ENCODE results near the gene UBE2O. TPM values are rescaled to one million over a fixed set of nuclear protein-coding genes. Genes with fewer than 3 reads are reported as not detected.

UBE2O gene
- total RNA-seq, 4 donors from 2014 or later: 20.3 to 52.0 (median 26.0) TPM

- WGBS, 2 donors: 44 to 64% methylated on average over 12 to 16 of the region's 16 CpGs
- intact Hi-C loops (cut with DNase I; ENCODE audit: low total_unique reads): loop anchor here (2.0 kb wide), 1 partner anchor 95 kb away; no protein-coding TSS in a partner anchor
Measured at GRCh38 chr17:76397687-76398522, 55.0 kb downstream of the UBE2O start.

GRCh38 chr17:76397184-76397583 is 55.8 kb downstream of the UBE2O start:
- WGBS, 2 donors: 89 to 93% methylated on average over 8 of the region's 8 CpGs
- no peak for DNase-seq (ENCODE audit: low spot score in 2 of 2)
- TF ChIP-seq CTCF (IDR thresholded peaks at IDR 0.05): no peak
- TF ChIP-seq POLR2A (IDR thresholded peaks at IDR 0.05): no peak
- no peak overlapping the region for H3K4me3 ChIP-seq (ENCODE audit: low read depth, poor library complexity, severe bottlenecking)
- intact Hi-C loops (cut with DNase I; ENCODE audit: low total_unique reads): loop anchor here (2.0 kb wide), 1 partner anchor 94 kb away; no protein-coding TSS in a partner anchor

More at GRCh38 chr17:76397687-76398522, 55.0 kb downstream of the UBE2O start:
- TF ChIP-seq CTCF (IDR thresholded peaks at IDR 0.05): peak in 1 of 3 donors; percentile 96
- no peak for TF ChIP-seq POLR2A (IDR thresholded peaks at IDR 0.05)
- H3K4me3 ChIP-seq (ENCODE audit: low read depth, poor library complexity, severe bottlenecking): no peak overlapping the region
- peak; percentile 82 to 98 for DNase-seq (ENCODE audit: low spot score in 2 of 2)

DNA sequence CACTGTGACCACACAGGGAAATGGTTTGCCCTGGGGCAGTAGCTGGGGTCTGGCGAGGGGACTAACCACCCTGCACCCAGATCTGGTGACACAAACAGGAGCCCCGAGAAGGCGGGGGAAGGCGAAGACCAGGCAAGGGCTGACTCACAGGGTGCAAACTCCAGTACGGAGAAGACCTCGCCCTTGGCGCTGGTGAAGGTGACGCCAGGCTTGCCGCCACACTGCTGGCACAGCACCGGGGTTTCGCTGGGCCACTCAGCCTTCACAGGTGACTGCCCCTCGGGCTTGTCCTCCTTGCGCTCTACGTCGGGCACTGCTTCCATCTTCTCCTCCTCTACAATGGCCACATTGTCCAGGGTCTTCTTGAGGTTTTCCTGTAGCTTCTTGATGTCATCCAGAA is 57.0 kb downstream of the UBE2O start:
- no peak for DNase-seq (ENCODE audit: low spot score in 2 of 2)
- TF ChIP-seq CTCF (IDR thresholded peaks at IDR 0.05): no peak
- no peak for TF ChIP-seq POLR2A (IDR thresholded peaks at IDR 0.05)
- intact Hi-C loops (cut with DNase I; ENCODE audit: low total_unique reads): loop anchor here (2.0 kb wide), 1 partner anchor 93 kb away; no protein-coding TSS in a partner anchor
- H3K4me3 ChIP-seq (ENCODE audit: low read depth, poor library complexity, severe bottlenecking): no peak overlapping the region
- WGBS, 2 donors: 80 to 90% methylated on average over 15 of the region's 15 CpGs

- no peak for TF ChIP-seq POLR2A (IDR thresholded peaks at IDR 0.05)
- TF ChIP-seq CTCF (IDR thresholded peaks at IDR 0.05): no peak
- no peak for DNase-seq (ENCODE audit: low spot score in 2 of 2)
- H3K4me3 ChIP-seq (ENCODE audit: low read depth, poor library complexity, severe bottlenecking): no peak overlapping the region
- intact Hi-C loops (cut with DNase I; ENCODE audit: low total_unique reads): no loop called here
- 89 to 93% methylated on average over 10 of the region's 10 CpGs for WGBS, 2 donors
Measured at GRCh38 chr17:76394166-76394565, 58.8 kb downstream of the UBE2O start.

- no peak overlapping the region for H3K4me3 ChIP-seq (ENCODE audit: low read depth, poor library complexity, severe bottlenecking)
- intact Hi-C loops (cut with DNase I; ENCODE audit: low total_unique reads): no loop called here
- no peak for DNase-seq (ENCODE audit: low spot score in 2 of 2)
- TF ChIP-seq CTCF (IDR thresholded peaks at IDR 0.05): no peak
- TF ChIP-seq POLR2A (IDR thresholded peaks at IDR 0.05): no peak
- 90 to 97% methylated on average over 17 of the region's 21 CpGs for WGBS, 2 donors
Measured at GRCh38 chr17:76391200-76391715, 61.7 kb downstream of the UBE2O start.

All from lower leg skin (tissue), 4 donors.